ENCODE results near the gene AHDC1. TPM values are rescaled to one million over a fixed set of nuclear protein-coding genes. Genes with fewer than 3 reads are reported as not detected.

Gene AHDC1
- total RNA-seq, 1 donor from 2014 or later = 37.3 TPM

DNA sequence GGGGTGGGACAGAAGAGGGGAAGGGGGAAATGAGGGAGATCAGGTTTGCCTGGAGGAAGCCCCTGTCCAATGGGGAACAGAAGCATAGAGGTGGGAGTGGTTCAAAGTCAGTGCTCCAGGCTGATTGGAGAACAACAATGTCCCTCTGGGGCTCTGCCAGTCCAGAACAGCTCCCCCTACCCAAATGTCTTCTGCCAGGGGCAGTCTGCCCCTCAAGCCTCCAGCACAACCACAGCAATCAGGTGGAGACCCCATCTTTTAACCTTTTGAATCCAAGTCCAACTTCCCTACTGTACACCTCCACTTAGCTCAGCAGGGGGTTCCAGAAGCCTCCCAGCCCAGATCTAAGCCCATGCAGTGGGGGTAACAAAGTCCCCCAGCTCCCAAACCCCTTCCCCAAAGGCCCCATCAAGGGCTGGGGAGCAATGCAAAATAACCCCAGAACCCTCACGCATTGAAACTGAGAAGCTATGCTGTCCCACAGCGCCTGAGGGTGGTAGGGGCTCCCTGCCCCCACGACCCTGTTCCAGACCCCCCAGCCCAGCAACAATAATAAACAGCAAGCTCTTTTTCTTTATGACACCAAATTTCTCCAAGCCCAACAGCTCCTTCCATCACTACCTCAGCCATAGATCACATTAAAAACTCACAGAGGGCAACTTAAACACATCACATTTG, 3.3 kb downstream of the AHDC1 start:
- intact Hi-C loops (cut with micrococcal nuclease) = loop anchor here (5.0 kb wide), 1 partner anchor 278 kb away; the partner anchor contains the start of gene TMEM222

DNA sequence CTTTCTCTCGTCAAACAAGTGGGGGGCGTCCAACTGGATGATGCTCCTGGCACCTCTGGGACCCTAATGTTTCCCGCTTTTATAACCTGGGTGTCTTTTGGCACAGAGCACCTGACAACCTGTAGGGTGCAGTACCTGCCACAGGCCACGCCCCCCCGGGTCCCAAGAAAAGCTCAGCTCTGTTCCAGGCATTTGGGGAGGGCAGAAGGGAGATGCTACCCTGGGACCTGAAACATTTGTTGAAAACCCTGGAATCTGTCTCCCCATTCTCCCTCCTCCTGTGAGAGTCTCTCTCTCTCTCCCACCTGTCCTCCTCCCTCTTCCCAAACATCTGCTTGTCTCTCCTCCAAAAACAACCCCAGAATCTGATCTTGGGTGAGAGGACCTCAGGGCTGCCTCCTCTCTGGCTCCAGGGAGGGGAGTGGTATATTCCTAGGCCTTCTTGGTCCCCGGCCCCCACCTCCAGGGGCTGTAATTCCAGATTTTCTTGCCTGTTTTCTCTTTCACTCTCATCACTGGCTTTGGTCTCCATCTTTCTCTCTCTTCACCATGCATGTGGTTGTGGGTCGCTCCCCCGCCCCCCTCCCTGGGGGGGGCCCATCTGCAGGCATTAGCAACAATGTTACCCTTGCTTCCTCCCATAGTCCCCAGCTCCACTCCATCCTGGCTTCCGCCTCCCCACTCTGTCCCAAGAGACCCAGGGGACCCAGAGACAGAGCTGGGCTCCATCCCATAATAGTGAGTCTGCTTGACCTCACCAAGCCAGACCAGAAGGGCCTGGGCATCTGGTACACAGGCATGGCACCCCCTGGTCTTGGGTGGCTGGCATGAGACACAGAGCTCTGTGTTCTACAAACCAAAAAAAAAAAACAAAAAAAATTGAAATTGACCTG, 4.1 kb downstream of the AHDC1 start:
- intact Hi-C loops (cut with micrococcal nuclease) = loop anchor here (5.0 kb wide), 1 partner anchor 278 kb away; the partner anchor contains the start of gene TMEM222

DNA sequence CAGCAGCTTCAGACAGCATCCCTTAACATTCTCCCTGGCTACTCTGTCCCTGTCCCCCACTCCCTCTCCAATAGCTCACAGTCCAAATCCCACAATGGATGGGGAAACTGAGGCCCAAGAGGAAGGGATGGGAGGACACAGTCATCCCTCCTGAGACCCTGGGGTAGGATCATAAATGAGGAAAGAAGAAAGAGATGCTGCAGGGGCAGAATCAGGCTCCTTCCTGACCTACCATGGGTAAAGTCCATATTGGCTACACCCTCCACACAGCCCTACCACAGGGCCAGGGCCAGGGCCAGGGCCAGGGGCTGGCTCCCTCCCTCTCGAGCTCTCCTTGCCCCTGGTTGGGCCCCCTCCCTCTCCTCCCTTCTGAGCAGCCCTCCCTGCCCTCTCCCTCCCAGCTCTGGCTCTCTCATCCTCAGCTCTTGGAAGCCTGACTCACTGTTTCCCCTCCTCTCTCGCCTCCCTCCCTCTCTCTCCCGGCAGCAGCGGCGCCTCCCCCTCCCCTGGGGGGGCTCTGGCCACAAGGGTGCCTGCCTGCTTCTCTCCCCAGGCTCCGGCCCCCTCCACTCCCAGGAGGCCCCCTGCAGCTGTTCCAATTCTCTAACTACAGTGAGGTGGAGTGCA, 4.9 kb downstream of the AHDC1 start:
- intact Hi-C loops (cut with micrococcal nuclease) = no loop called here

- intact Hi-C loops (cut with micrococcal nuclease) = no loop called here
Measured at GRCh38 chr1:27598295-27598687, 5.7 kb downstream of the AHDC1 start.

GRCh38 chr1:27597516-27598294, 6.2 kb downstream of the AHDC1 start:
- intact Hi-C loops (cut with micrococcal nuclease) = no loop called here

DNA sequence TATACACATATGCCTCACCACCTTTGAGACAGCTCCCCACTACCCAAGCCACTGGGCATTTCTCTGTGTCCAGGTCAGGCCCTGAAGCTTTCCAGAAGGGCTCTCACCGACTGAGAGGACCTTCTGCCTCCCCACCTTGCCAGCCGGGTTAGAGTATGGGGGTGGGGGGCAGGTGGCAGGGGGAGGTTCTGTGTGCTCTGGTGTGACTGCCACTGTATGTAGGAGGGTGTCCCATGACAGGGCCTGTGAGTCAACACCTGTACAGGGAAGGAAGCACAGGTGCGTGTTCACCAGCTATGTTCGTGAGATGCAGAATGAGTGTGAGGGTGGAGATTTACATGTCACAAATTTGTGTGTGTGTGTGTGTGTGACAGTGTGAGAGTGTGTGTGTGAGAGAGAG, 7.0 kb downstream of the AHDC1 start:
- intact Hi-C loops (cut with micrococcal nuclease) = no loop called here

DNA sequence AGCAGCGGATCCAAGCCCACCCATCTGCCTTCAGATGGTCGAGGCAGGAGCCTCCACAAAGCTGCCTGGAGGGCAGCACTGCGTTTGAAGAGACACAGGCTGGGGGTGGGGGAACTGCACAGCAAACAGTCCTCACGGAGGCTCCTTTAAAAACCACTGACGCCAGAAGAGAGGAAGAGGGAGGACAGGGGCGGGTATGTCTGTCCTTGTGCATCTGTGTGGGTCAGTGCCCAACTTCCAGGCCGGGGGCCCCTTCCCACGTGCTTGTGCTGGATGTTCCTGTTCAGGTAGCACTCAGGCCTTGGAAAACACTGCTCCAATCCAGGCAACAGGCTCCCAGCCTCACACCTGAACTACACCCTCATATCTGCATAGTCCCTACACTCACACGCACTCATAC, 7.7 kb downstream of the AHDC1 start:
- intact Hi-C loops (cut with micrococcal nuclease) = no loop called here

DNA sequence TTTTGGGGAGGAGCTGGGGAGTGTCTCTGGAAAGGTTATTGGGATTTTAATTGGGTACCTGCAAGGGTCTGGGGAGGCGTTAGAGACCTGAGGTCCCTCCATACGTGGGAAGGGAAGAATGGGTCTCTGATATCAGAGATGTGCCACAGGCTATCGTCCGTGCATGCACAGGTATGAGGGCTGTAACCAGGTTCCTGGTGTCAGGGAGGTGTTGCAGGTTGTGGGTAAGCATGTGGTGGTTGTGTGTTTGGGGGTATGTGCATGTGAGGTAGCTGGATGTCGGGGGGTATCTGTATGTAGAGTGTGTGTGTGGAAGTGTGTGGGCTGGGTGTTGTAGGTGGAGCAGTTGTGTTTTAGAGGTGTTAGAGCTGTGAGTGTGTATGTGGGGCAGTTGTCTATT, 8.3 kb downstream of the AHDC1 start:
- intact Hi-C loops (cut with micrococcal nuclease) = no loop called here

GRCh38 chr1:27594564-27595510, 9.1 kb downstream of the AHDC1 start:
- intact Hi-C loops (cut with micrococcal nuclease) = no loop called here

DNA sequence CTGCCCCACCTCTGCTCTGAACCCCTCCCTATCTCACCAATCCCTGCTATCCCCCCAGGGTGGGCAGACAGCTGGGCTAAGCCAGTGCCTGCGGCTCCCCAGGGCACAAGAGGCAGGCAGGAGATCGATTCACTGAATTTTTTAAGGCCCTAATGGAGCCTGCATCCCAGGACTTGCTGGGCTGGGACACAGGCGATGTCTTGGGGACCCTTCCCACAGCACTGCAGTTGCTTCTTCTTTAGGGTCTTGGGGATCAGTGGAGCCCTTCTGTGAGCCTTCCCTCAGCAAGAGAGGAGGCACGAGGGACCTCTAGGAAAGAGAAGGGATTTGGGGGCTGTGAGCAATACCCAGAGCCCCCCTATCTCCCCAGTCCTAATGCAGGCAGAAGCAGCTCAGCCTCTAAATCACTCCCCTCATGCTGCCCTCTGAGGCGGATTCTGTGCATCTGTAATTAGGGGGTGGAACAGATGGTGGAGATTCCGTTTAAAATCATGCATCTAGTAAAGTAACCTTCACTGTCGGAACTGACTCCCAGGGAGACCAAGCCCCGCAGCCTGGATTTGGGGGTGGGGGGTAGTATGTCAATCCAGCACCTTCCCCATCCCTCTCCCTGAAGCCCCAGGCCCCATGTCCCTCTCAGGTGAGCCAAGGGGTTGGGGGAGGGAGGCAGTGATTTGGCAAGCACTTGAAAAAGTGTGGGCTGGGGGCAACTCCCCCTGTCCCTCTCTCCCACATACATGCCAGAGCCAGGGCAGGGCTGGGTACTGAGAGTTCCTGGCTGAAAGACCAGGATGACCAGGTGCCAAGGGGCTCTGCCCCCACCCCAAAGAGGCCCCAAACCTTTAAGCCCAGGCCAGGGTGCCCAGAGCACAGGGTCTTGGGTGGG, 10.0 kb downstream of the AHDC1 start:
- intact Hi-C loops (cut with micrococcal nuclease) = no loop called here

DNA sequence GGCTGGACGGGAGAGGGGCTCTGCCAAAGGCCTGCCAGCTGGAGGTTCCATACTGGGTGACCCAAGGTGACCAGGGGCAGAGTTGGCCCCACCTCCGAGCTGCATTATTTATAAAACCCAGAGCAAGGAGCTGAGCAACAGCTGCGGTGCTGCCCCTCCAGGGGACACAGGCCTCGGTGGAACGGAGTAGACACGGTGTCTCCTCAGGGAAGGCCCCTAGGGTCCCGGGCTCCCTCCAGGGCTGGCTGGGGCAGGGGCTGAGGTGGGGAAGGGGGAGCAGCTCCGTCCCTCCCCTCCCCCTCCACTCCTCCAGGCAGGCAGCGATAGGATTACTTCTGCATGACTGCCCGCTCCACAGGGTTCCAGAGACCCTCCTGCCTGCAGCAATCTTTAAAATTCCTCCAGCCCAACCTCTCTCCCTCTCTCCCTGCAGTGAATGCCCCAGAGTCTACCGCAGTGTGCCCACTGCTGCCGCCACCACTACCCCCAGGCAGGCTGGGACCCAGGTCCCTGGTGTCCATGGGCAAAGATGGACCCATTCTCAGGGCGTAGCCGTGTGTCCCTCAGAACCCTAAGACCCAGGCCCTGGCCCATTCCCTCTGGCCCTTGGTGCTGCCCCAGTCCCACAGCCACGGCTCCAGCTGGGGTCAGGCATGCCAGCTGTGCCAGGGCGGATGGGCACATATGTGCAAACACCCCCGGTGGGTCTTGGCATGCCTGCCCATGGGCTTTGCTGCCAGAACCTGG, 10.8 kb downstream of the AHDC1 start:
- intact Hi-C loops (cut with micrococcal nuclease) = no loop called here

DNA sequence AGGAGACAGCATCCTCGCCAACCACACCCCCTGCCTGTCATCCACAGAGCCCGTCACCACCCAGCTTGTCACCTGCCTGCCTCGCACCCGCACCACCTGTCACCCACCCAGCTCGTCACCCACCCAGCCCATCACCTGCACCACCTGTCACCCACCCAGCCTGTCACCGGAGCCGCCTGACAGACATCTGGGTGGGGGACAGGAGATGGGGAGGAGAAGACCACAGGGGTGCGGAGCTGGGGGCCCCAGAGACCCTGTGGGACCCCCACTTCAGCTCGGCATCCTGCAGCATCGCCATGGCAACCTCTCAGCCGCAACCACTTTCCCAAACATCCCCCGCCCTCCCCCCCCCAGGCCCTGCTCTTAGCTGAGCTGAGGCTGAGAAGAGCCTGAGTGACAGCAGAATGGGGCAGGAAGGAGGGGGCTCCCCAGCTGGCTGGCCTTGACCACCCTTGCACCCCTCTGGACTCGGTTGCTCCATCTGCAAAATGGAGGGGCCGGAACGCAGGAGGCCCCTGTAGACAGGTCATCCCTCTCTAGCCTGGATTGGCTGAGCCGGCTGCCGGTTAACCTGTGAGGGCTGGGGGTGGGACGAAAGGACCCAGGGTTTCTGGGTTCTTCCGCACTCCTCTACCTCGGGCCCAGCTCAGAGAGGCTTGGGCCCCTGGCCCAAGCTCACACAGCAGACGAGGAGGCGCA, 11.6 kb downstream of the AHDC1 start:
- intact Hi-C loops (cut with micrococcal nuclease) = no loop called here

GRCh38 chr1:27591622-27592021, 12.3 kb downstream of the AHDC1 start:
- intact Hi-C loops (cut with micrococcal nuclease) = no loop called here

DNA sequence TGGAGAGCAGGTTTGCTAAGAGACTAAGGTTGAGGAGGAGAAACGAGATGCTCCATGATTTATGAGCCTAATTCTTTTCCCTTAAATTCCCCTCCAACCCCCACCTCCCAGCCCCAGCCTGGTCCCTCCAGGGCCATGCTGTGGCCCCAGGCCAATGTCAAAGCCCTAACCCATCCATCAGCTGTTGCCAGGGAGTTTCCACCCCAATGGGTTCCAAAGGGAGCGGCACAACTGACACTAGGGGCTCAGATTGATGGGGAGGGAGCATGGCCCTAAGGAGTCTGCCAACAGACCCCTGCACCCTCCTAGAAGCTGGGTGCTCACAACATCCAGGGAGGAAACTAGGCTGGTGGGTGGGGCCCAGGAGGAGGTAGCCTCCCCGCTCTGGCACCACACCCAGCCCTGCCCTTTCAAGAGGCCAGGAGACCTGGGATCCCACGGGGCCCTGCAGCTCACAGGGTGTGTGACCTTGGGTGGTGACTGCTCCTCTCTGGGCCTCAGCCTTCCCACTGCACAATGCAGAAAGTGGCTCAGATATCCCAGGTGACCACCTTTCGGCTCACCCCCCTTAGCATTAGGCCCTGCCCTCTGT, 12.9 kb downstream of the AHDC1 start:
- intact Hi-C loops (cut with micrococcal nuclease) = no loop called here

DNA sequence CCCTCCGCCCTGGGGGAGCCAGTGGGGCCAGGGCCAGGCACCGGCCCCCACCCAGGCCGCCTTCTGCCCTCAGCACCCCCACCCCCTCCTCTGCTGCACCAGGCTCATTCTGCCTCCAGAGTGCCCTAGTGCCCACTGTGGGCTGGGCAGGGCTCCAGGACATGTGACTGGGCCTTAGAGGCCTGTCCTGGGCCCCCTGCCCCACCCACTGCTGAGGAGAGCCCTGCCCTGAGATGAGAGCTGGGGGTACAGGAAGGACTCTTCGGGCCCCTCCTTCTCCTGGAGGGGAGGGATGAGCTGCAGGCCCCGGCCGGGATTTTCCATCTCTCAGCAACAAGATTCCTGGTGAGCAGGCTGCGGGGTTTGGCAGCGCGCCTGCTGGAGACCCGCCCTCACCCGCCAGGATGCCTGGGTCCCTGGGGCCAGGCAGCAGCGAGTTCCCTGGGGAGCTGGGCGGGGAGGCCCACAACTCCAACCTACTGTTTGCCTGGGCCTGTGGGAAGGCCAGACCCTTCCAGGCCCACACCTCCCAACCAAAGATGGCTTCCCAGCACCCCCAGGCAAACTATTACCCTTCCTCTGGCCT, 14.0 kb downstream of the AHDC1 start:
- intact Hi-C loops (cut with micrococcal nuclease) = no loop called here

DNA sequence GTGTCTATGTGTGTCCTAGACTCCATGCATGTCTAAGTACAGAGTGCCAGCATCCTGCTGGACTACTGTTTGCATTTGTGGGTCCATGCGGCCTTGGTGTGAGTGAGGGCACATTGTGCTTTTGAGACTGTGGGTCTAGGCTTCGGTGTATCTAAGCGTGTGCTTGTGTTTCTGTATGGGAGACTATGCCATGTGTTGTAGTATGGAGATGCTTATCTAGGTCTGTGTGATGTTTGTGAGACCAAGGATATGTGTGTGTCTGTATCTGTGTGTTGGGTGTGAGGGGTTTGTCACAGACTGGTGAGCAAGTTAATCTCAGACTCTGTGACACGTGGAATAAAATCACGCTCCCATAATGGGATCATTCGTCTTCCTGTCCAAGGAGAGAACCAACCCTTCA, 14.5 kb downstream of the AHDC1 start:
- intact Hi-C loops (cut with micrococcal nuclease) = no loop called here
